HG02970 (cell line): ENCODE data around the gene PTPN14.
"Not testable (repeated sequence)": the region's sequence is repeated elsewhere in the genome, so short reads cannot be mapped to it uniquely, and the experiment has no call there.

Experiments used
- ATAC-seq: cut with Tn5 transposase; IDR thresholded peaks from one replicate; pipeline ENCODE4 v1.9.1; 2021; ENCODE audit warnings: mild to moderate bottlenecking, moderate library complexity, moderate number of reproducible peaks; ENCODE audit not compliant: unreplicated experiment, low FRiP score

PTPN14 gene

GRCh38 chr1:214542275-214543199 is 8.9 kb downstream of the PTPN14 start:
- ATAC-seq = no peak

GRCh38 chr1:214541693-214542092 is 9.7 kb downstream of the PTPN14 start:
- ATAC-seq = no peak

GRCh38 chr1:214541206-214541605 is 10.2 kb downstream of the PTPN14 start:
- no peak for ATAC-seq

- no peak for ATAC-seq
Measured at GRCh38 chr1:214540324-214540723, 11.1 kb downstream of the PTPN14 start.

GRCh38 chr1:214538496-214538895 is 12.9 kb downstream of the PTPN14 start:
- no peak for ATAC-seq

GRCh38 chr1:214537872-214538473 is 13.4 kb downstream of the PTPN14 start:
- ATAC-seq = no peak

- no peak for ATAC-seq
Measured at GRCh38 chr1:214537219-214537618, 14.2 kb downstream of the PTPN14 start.

GRCh38 chr1:214532070-214532469 is 19.3 kb downstream of the PTPN14 start:
- ATAC-seq = no peak

- no peak for ATAC-seq
Measured at GRCh38 chr1:214525535-214526019, 25.8 kb downstream of the PTPN14 start.

GRCh38 chr1:214524824-214525223 is 26.6 kb downstream of the PTPN14 start:
- ATAC-seq = no peak

- no peak for ATAC-seq
Measured at GRCh38 chr1:214523124-214523824, 28.1 kb downstream of the PTPN14 start.

GRCh38 chr1:214521458-214521857 is 29.9 kb downstream of the PTPN14 start:
- ATAC-seq = not testable (repeated sequence)

GRCh38 chr1:214520544-214521165 is 30.7 kb downstream of the PTPN14 start:
- no peak for ATAC-seq

- no peak for ATAC-seq
Measured at GRCh38 chr1:214518361-214518760, 33.0 kb downstream of the PTPN14 start.

GRCh38 chr1:214516434-214517326 is 34.7 kb downstream of the PTPN14 start:
- no peak for ATAC-seq

- ATAC-seq = no peak
Measured at GRCh38 chr1:214515544-214516433, 35.6 kb downstream of the PTPN14 start.

- no peak for ATAC-seq
Measured at GRCh38 chr1:214514819-214515383, 36.5 kb downstream of the PTPN14 start.
